GM21576 (cell line): ENCODE data around the gene GLRB.
"Not testable (repeated sequence)": the region's sequence is repeated elsewhere in the genome, so short reads cannot be mapped to it uniquely, and the experiment has no call there.

Experiments
- ATAC-seq: cut with Tn5 transposase; IDR thresholded peaks from one replicate; pipeline ENCODE4 v1.9.1; 2021; ENCODE audit warnings: mild to moderate bottlenecking, moderate library complexity; ENCODE audit not compliant: unreplicated experiment

GLRB gene

GRCh38 chr4:157127571-157127970, 51.6 kb downstream of the GLRB start:
- no peak for ATAC-seq

GRCh38 chr4:157128395-157128794, 52.4 kb downstream of the GLRB start:
- no peak for ATAC-seq

- ATAC-seq, result no peak
Observed at GRCh38 chr4:157141976-157142375, 66.0 kb downstream of the GLRB start.

- ATAC-seq, result no peak
Observed at GRCh38 chr4:157143369-157143768, 67.4 kb downstream of the GLRB start.

GRCh38 chr4:157151711-157152110, 75.8 kb downstream of the GLRB start:
- ATAC-seq, result no peak

GRCh38 chr4:157165935-157166610, 90.1 kb downstream of the GLRB start:
- no peak for ATAC-seq

- no peak for ATAC-seq
Observed at GRCh38 chr4:157170321-157170720, 94.4 kb downstream of the GLRB start.

- ATAC-seq, result no peak
Observed at GRCh38 chr4:157172011-157172410, 96.1 kb downstream of the GLRB start.

GRCh38 chr4:157180268-157180667, 104.3 kb downstream of the GLRB start:
- ATAC-seq, result not testable (repeated sequence)

GRCh38 chr4:157184300-157184699, 108.3 kb downstream of the GLRB start:
- ATAC-seq, result no peak

- no peak for ATAC-seq
Observed at GRCh38 chr4:157185363-157185762, 109.4 kb downstream of the GLRB start.

GRCh38 chr4:157195374-157195773, 119.4 kb downstream of the GLRB start:
- ATAC-seq, result no peak

GRCh38 chr4:157196046-157196445, 120.1 kb downstream of the GLRB start:
- no peak for ATAC-seq

- peak; percentile 58 for ATAC-seq
Observed at GRCh38 chr4:157204634-157205244, 128.8 kb downstream of the GLRB start.

- no peak for ATAC-seq
Observed at GRCh38 chr4:157217708-157218107, 141.8 kb downstream of the GLRB start.

GRCh38 chr4:157219711-157220370, 143.9 kb downstream of the GLRB start:
- ATAC-seq, result no peak

- no peak for ATAC-seq
Observed at GRCh38 chr4:157220371-157220881, 144.5 kb downstream of the GLRB start, which contains the start of gene GRIA2. Gene GRIA2, plus strand, starts transcription at chr4:157220728. Its CDS starts 315 bp downstream, at chr4:157221043.

GRCh38 chr4:157221426-157221894, 145.5 kb downstream of the GLRB start:
- no peak for ATAC-seq
